Measurements from ENCODE around the gene C2orf15. TPM values are rescaled to one million over a fixed set of nuclear protein-coding genes. Genes with fewer than 3 reads are reported as not detected.

Gene C2orf15
- total and polyA plus RNA-seq, 9 of the 15 experiments (the other 6 are each of a cell fraction or from before 2014, with no cell fraction given) = 0.04 to 0.27 (median 0.15) TPM; not detected in 1

GRCh38 chr2:99180755-99181623, 39.5 kb downstream of the C2orf15 start, which contains the start of the genes MITD1 and MRPL30 (continued):
- TF ChIP-seq JUND (IDR thresholded peaks at IDR 0.05; ENCODE audit: borderline replicate concordance, low read depth, low read length) (peak; percentile 80), JUND (tag; IDR thresholded peaks at IDR 0.05; ENCODE audit: borderline replicate concordance, low read depth, low read length) (peak; percentile 61; the same call in 1 of the 3 replicates), U2AF1 (optimal IDR thresholded peaks at IDR 0.05; ENCODE audit: low read depth, low read length) (no peak), CBFA2T3 (IDR thresholded peaks at IDR 0.05) (no peak), CHD7 (IDR thresholded peaks at IDR 0.05; ENCODE audit: low read depth, low read length) (no peak), CEBPZ (IDR thresholded peaks at IDR 0.05; ENCODE audit: borderline replicate concordance, low read depth, low read length) (no peak), WHSC1 (IDR thresholded peaks at IDR 0.05; ENCODE audit: low read length) (no peak), ZC3H4 (CRISPR knock-in tag; IDR thresholded peaks at IDR 0.05; ENCODE audit: borderline replicate concordance) (no peak), PTBP1 (IDR thresholded peaks at IDR 0.05; ENCODE audit: low read depth, low read length) (no peak), HMGN3 (IDR thresholded peaks at IDR 0.05; ENCODE audit: borderline replicate concordance, extremely low read depth, insufficient read length, low read depth, low read length) (no peak), CHD1 (IDR thresholded peaks at IDR 0.05; ENCODE audit: low read length) (no peak), COPS2 (conservative IDR thresholded peaks at IDR 0.05) (no peak), ARNT (IDR thresholded peaks at IDR 0.05) (peak; percentile 71 to 73; a peak in 2 of 4 replicates)
